Effector memory CD4-positive, alpha-beta T cell (primary cell): ENCODE results near the gene HSPB6.

Experiments
- DNase-seq, 3 donors: peaks; one replicate each; pipeline ENCODE4 v3.0.0-alpha.2; 2020
- H3K27ac ChIP-seq: 2 replicates; pipeline ENCODE4 v1.7.0; 2013; ENCODE audit warnings: mild to moderate bottlenecking, low read length, moderate library complexity; ENCODE audit not compliant: insufficient read depth, poor library complexity, severe bottlenecking
- H3K27me3 ChIP-seq: replicated peaks from 2 replicates; pipeline ENCODE4 v1.7.0; 2013; ENCODE audit warnings: mild to moderate bottlenecking, low read length; ENCODE audit not compliant: insufficient read depth, control insufficient read depth, poor library complexity, severe bottlenecking
- H3K36me3 ChIP-seq: 2 replicates; pipeline ENCODE4 v1.7.0; 2013; ENCODE audit warnings: mild to moderate bottlenecking, low read length, moderate library complexity; ENCODE audit not compliant: control insufficient read depth, insufficient read depth
- H3K4me1 ChIP-seq: 2 replicates; pipeline ENCODE4 v1.7.0; 2013; ENCODE audit warnings: low read length, mild to moderate bottlenecking; ENCODE audit not compliant: control insufficient read depth, insufficient read depth, poor library complexity, severe bottlenecking
- H3K4me3 ChIP-seq: 2 replicates; pipeline ENCODE4 v1.7.0; 2013; ENCODE audit warnings: low read length, low read depth, mild to moderate bottlenecking; ENCODE audit not compliant: insufficient read depth, poor library complexity, severe bottlenecking
- H3K9me3 ChIP-seq: 2 replicates; pipeline ENCODE4 v1.7.0; 2013; ENCODE audit warnings: mild to moderate bottlenecking, low read length, moderate library complexity; ENCODE audit not compliant: control insufficient read depth

Gene HSPB6

DNA sequence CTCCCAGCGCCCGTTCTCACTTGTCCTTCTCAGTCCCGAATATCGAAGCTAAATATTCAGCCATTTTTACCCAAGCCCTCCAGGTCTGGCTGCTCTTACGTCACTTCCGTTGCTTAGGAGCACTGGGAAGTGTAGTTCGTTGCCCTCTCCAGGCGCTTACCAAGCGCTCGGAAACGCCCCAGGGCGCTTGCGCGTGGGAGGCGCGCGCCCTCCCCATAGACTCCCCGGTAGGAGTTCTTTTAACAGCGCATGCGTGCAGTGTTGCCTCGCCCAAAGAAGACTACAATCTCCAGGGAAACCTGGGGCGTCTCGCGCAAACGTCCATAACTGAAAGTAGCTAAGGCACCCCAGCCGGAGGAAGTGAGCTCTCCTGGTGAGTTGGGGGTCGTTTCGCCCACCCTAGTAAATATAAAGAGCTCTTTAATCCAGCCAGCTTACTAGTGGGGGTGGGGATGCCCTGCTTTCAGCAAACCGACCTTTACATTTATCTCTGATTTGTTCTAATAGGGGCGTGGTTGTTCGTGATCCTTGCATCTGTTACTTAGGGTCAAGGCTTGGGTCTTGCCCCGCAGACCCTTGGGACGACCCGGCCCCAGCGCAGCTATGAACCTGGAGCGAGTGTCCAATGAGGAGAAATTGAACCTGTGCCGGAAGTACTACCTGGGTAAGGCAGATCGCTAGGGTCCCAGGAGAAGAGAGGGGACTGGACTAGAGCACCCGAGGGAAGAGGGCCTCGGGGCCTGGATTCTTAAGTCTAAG is 11.3 kb downstream of the HSPB6 start, which contains the start of the genes PSENEN and U2AF1L4:
Gene PSENEN (plus strand): TSS at position 324 of the 759 bp plus-strand sequence. CDS start 280 bp downstream, at position 604.
Gene U2AF1L4 (minus strand): TSS at position 91 of the 759 bp plus-strand sequence. CDS start 27 bp downstream, at position 64.
- H3K4me1 ChIP-seq, result peaks cover 38% of the 10 kb centered on the region
- peak within 1 kb of the TSS; percentile 89 for H3K4me3 ChIP-seq
- no peaks in the 10 kb centered on the region for H3K9me3 ChIP-seq
- no peaks in the 10 kb centered on the region for H3K36me3 ChIP-seq
- no peaks in the 10 kb centered on the region for H3K27me3 ChIP-seq
- H3K27ac ChIP-seq, result peak within 1 kb of the TSS; percentile 99
- DNase-seq, result peak; percentile 96 to 97 (median 97)

DNA sequence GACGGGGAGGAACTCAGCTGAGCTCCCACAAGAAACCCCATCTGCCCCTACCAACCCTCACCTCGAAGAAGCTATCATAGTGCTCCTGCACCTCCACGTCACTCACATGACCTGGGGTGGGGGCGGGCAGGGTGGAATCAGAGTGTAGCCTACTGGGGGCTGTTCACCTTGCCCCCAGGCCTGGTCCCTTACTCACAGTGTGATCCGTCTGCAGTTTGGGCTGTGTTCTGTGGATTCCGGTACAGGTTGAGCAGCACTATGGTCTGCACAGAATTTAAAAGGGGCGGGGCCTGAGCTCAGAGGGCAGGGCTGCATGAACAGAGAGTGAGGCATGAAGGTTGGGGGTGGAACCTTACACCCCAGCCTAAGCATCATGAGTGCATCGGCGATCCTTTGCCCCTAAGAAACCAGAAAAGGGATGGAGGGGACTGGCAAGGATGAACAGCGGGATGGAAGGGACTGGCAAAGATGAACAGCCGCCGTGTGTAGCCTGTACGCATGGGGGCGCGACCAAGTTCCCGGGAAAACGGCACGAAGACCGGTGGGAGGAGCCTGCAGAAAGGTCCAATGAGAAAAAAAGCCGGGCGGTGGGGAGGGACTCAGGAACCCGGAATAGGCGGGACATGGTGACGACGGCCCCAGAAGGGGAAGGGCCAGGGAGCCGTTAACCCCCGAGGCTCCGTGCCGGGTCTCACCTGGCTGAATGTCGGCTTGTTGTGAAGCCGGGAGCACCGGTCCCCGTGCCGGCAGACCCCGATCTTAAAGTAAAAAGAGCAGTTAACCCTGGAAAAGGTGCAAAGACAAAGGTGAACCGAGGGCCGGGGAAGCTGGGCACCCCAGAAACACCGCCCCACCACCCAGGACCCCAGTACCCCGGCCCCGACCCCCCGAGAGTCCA is 12.2 kb downstream of the HSPB6 start:
- Histone ChIP-seq H3K36me3 (no peaks in the 10 kb centered on the region), H3K9me3 (no peaks in the 10 kb centered on the region), H3K27ac (peak overlapping the region; percentile 99), H3K27me3 (no peaks in the 10 kb centered on the region), H3K4me1 (peaks cover 44% of the 10 kb centered on the region), H3K4me3 (peak overlapping the region; percentile 89)
- peak; percentile 85 to 91 (median 91) for DNase-seq

DNA sequence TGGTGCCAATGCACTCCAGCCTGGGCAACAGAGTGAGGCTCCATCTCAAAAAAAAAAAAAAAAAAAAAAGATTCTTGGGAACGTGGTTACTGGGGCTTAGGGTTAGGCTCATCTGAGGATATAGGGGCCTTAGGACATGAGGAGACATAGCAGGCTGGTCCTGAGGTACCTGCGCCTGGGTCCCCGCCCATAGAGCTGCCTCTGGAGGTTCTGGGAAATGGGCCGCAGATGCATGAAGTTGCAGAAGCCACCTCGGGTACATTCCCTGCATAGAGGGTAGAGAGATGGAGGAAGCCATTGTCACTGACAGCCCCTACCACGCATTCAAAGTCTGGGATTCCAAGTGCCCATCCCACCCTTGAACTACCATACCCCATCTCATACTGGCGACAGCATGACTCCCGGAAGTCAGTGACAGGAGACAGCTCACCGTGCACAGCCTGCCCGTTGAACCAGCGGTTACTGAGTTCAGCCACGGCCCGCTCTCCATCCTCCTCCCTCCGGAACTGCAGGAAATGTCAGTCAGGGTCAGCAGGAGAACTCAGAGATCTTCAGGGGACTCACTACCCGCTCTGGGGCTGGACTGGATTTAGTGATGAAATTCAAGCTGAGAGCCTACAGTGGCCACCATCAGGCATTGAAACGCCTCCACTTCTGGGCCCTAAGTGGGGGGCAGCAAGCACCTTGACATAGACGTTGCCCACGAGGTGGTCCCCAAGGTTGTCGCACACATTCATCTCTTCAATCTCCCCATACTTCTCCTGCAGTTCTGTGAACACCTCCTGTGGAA is 13.0 kb downstream of the HSPB6 start:
- peak overlapping the region; percentile 89 for H3K4me3 ChIP-seq
- H3K4me1 ChIP-seq, result peaks cover 44% of the 10 kb centered on the region
- no peaks in the 10 kb centered on the region for H3K36me3 ChIP-seq
- H3K9me3 ChIP-seq, result no peaks in the 10 kb centered on the region
- no peak for DNase-seq
- no peaks in the 10 kb centered on the region for H3K27me3 ChIP-seq
- peak overlapping the region; percentile 99 for H3K27ac ChIP-seq

DNA sequence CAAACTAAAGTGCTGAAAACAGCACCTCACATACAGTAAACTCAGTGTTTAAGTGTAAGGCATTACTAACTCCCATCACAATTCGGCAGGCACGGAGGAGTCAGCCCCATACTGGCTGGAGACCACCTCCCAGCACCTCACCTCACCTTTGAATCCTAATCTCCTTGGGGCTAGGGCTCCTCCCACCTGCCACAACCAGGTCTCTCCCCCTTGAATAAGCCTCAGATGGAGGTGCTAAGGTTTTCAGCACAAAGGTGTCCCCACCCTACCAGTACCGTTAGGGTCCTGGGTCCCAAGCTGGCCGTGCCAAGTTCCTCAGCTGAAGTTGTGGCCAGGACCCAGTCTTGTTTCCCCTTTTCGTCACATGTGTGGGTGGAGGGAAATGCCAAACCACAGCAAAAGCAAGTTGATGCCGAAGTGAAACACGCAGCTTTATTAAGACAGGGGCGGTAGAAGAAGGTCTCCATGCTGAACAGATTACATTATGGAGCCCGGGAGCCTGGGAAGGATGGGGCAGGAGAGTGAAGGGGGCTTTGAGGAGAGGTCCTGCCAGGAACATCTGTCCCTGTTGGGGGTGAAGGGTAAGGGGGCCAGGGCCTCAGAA is 14.6 kb downstream of the HSPB6 start, which contains the start of gene IGFLR1:
Gene IGFLR1 (minus strand): TSS at position 332 of the 604 bp plus-strand sequence. CDS start 1,272 bp downstream, outside the sequence.
- H3K4me1 ChIP-seq, result peaks cover 40% of the 10 kb centered on the region
- peaks cover 15% of the 10 kb centered on the region for H3K36me3 ChIP-seq
- H3K27me3 ChIP-seq, result no peaks in the 10 kb centered on the region
- peak; percentile 36 to 46 (median 45) for DNase-seq
- peak within 1 kb of the TSS; percentile 63 for H3K4me3 ChIP-seq
- H3K9me3 ChIP-seq, result no peaks in the 10 kb centered on the region
- H3K27ac ChIP-seq, result peak within 1 kb of the TSS; percentile 82

DNA sequence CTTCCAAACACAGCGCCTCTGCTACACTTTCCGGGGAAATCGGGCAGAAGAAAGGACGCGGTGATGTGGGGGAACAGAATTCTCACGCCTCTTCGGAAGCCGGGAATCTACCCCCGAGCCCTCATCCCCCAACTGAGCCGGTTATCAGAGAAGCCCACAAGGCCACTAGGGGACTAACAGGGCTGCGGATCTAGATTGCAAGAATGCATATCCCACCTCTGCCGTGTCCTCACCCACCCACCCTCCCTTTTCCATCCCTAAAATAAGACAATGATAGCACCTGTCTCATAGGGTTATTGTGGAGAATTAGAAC is 15.7 kb downstream of the HSPB6 start:
- H3K27ac ChIP-seq, result peak overlapping the region; percentile 82

DNA sequence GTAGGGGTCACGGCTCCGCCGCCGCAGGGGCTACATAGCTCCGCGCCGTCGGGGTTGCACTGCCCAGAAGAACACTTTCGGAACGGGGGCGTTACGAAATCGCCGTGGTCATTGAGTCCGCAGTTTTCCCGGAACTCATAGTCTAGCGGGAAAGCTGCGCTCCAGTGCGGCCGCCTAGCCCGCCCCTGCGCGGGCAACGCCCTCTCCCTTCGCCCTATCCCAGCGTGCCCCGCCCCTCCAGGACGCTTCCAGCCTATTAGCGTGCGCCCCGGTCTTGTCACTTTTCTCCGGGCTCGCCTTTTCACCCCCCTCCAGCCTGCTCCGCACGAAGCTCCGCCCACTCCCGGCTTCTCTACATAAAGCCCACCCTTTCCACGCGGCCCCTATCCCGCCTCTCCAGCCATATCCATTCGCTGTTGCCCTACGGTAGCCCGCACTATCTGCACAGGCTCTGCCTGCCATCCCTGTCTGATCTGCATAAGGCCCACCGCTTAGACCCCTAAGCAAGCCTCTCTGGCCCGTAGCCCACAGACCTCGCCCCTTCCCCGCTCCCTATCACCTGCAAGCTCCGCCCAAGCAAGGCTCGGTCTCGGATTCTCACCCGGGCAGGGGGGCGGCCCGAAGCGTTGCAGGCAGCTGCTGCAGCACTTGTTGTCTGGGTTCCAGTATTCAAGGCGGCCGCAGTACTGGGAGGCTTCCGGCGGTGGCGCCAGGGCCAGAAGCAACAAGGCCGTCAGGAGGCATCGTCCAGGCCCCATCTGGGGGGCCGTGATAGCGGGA is 16.2 kb downstream of the HSPB6 start:
- peaks cover 22% of the 10 kb centered on the region for H3K36me3 ChIP-seq
- peak overlapping the region; percentile 70 for H3K27ac ChIP-seq
- H3K9me3 ChIP-seq, result no peaks in the 10 kb centered on the region
- H3K4me3 ChIP-seq, result peak overlapping the region; percentile 81
- peak; percentile 90 to 94 (median 91) for DNase-seq
- H3K4me1 ChIP-seq, result peaks cover 35% of the 10 kb centered on the region
- no peaks in the 10 kb centered on the region for H3K27me3 ChIP-seq

More for the DNA sequence above, 15.7 kb downstream of the HSPB6 start:
- Histone ChIP-seq H3K27me3 (no peaks in the 10 kb centered on the region), H3K36me3 (peaks cover 22% of the 10 kb centered on the region), H3K9me3 (no peaks in the 10 kb centered on the region), H3K4me3 (peak overlapping the region; percentile 81), H3K4me1 (peaks cover 40% of the 10 kb centered on the region)
- no peak for DNase-seq

DNA sequence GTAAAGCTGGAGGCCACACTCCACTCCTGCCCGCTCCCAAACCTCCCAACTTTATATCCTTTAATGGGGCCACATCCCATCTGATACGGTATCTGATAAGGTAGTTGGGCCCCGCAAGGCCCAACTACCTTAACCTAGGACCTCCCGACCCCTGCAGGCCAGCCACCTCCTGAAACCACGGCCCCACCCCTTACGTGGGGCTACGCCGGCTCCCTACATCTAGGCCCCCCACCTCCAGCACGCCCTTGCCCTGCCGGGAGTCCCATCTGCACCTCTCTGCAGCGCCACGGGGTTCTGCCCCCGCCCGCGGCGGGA is 16.8 kb downstream of the HSPB6 start:
- DNase-seq, result no peak
- H3K27ac ChIP-seq, result peak overlapping the region; percentile 52
- H3K36me3 ChIP-seq, result peaks cover 23% of the 10 kb centered on the region
- H3K4me1 ChIP-seq, result peaks cover 35% of the 10 kb centered on the region
- H3K4me3 ChIP-seq, result peak overlapping the region; percentile 81
- no peaks in the 10 kb centered on the region for H3K9me3 ChIP-seq
- no peaks in the 10 kb centered on the region for H3K27me3 ChIP-seq

DNA sequence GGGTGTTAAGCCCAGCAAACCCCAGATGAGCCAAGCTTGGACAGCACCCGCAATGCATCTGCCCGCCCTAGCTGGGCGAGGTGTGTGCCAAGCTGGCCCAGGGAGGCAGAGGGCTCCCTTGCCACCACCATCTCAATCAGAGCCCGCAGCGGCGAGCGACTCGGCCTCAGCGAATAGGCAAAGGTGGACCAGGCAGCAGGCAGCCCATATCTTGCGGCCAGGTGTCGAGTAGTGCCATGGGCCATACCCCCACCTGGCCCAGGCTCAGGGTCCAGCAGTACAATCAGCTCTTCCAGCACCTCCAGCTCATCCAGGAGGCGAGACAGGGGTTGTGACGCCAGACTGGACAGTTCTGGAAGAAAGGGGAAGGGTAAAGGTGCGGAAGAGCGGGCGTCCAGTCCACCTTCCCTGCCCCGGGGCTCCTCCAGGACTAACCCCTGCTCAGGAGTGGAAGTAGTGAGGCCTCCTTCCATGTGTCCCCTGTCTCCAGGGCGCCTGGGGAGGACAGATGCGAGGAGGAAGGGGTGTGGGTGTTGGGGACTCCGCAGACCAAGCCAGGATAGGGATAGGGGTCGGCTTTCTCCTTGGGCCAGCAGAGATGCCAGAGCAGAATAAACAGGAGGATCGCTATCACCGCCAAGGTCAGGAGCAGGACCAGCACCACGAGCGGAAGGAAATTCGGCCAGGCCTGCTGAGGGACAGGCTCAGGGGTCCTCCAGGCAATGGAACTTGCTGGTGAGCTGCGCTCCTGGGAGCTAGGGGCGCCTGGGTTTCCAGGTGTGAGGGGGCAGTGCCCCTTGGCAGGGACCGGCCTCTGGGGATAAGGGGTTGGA is 17.3 kb downstream of the HSPB6 start:
- H3K27ac ChIP-seq, result no peak overlapping the region
- peaks cover 33% of the 10 kb centered on the region for H3K4me1 ChIP-seq
- peaks cover 29% of the 10 kb centered on the region for H3K36me3 ChIP-seq

More for the DNA sequence above, 17.3 kb downstream of the HSPB6 start:
- no peaks in the 10 kb centered on the region for H3K9me3 ChIP-seq
- DNase-seq, result no peak
- H3K4me3 ChIP-seq, result peak overlapping the region; percentile 81
- no peaks in the 10 kb centered on the region for H3K27me3 ChIP-seq
